Measurements from ENCODE around the gene TACR1.

- TF ChIP-seq CTCF (IDR thresholded peaks at IDR 0.05) (no peak), ZFX (IDR thresholded peaks at IDR 0.05; ENCODE audit: borderline replicate concordance) (no peak)
Measured at GRCh38 chr2:75186821-75187220, 12.5 kb downstream of the TACR1 start.
